Gastroesophageal sphincter (tissue), 4 donors: ENCODE data around the gene FBXW8. TPM values are rescaled to one million over a fixed set of nuclear protein-coding genes. Genes with fewer than 3 reads are reported as not detected.

Source experiments
- ATAC-seq: fragments of 150-250 bp; one replicate; pipeline ENCODE4 v1.9.1; 2016; ENCODE audit warnings: mild to moderate bottlenecking, moderate library complexity
- H3K27ac ChIP-seq, 4 donors: fragments of 200-600 bp; sonication (generic) in 3 of 4; 1 replicate in 3 of 4; 2 replicates in 1 of 4; pipeline ENCODE4 v1.5.1; 2016 to 2019
- H3K27me3 ChIP-seq: fragments of 200-600 bp; sonication (generic); one replicate; pipeline ENCODE4 v1.5.1; 2019
- H3K36me3 ChIP-seq, 2 donors: fragments of 200-600 bp; sonication (generic); one replicate each; pipeline ENCODE4 v1.5.1; 2019; ENCODE audit warnings: control low read depth in 1 of 2
- H3K4me1 ChIP-seq, 3 donors: fragments of 200-600 bp; sonication (generic); 1 replicate in 2 of 3; 2 replicates in 1 of 3; pipeline ENCODE4 v1.5.1; 2016 to 2019; ENCODE audit warnings: control low read depth in 2 of 3
- H3K4me3 ChIP-seq, 2 donors: fragments of 200-600 bp; sonication (generic); one replicate each; pipeline ENCODE4 v1.5.1; 2019; ENCODE audit warnings: mild to moderate bottlenecking in 1 of 2, moderate library complexity in 1 of 2
- H3K9me3 ChIP-seq, 3 donors: fragments of 200-600 bp; sonication (generic); one replicate each; pipeline ENCODE4 v1.5.1; 2017 to 2019; ENCODE audit warnings: control low read depth in 2 of 3
- CTCF ChIP-seq, 4 experiments: fragments of 200-600 bp in 2 of 4; fragments of 450-650 bp in 2 of 4; sonication (generic) in 1 of 4; IDR thresholded peaks; one replicate each; pipeline ENCODE4 v1.5.1; 2017 to 2019; ENCODE audit warnings: antibody characterized with exemption in 4 of 4, mild to moderate bottlenecking in 2 of 4, moderate library complexity in 2 of 4
- EP300 ChIP-seq: sonication (generic); formaldehyde crosslinking; IDR thresholded peaks from one replicate; pipeline ENCODE4 v1.6.1; 2017; ENCODE audit warnings: antibody characterized with exemption, mild to moderate bottlenecking
- POLR2A ChIP-seq, 2 donors: fragments of 450-650 bp; IDR thresholded peaks; one replicate each; pipeline ENCODE4 v1.6.1; 2017; ENCODE audit warnings: antibody characterized with exemption in 2 of 2, mild to moderate bottlenecking in 2 of 2, moderate library complexity in 1 of 2
- POLR2AphosphoS5 ChIP-seq: sonication (generic); formaldehyde crosslinking; IDR thresholded peaks from one replicate; pipeline ENCODE4 v1.6.1; 2017; ENCODE audit warnings: antibody characterized with exemption
- WGBS, 2 donors: methylation state at CpG; one replicate each; pipeline ENCODE4 v1.1.5; 2018; ENCODE audit warnings: low coverage in 1 of 2; 5-methylcytosine and 5-hydroxymethylcytosine counted together
- total RNA-seq, 4 donors: library from RNA; depleted of rRNA; stranded (reverse); fragments of >200 nt; gene quantifications; one replicate each; pipeline ENCODE4 v1.1.0, GENCODE V29; 2016

The FBXW8 gene
- total RNA-seq, 4 donors from 2014 or later = 10.1 to 17.9 (median 13.7) TPM

- ATAC-seq = no peak
- WGBS, 2 donors = 54 to 78% methylated on average over 6 to 7 of the region's 8 CpGs
- H3K27ac ChIP-seq = no peak overlapping the region
Measured at GRCh38 chr12:117068492-117068891, 157.7 kb downstream of the FBXW8 start.

DNA sequence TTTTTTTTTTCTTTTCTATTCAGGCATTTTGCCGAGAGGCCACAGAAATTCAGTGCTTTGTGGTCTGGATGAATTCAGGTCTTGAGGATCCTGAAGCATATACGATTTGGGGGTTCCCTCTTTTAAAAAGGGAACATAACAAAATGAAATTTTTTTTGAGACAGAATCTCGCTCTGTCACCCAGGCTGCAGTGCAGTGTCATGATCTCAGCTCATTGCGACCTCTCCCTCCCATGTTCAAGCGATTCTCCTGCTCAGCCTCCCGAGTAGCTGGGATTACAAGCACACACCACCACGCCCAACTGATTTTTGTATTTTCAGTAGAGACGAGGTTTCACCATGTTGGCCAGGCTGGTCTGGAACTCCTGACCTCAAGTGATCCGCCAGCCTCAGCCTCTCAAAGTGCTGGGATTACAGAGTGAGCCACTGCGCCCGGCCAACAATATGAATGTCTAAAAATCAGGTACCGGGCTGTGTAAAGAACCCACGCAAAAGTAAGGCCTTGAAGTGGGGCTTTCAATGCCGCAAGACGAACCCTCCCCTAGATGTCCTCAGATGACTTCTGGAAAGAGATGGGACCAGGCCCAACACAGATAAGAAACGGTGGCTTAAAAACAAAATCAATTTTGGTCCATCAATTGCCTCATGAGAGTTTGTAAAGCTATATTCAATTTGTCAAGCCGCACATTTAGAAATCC is 158.5 kb downstream of the FBXW8 start:
- Histone ChIP-seq H3K4me3 (no peak overlapping the region), H3K9me3 (no peaks in the 10 kb centered on the region), H3K4me1 (no peaks in the 10 kb centered on the region), H3K27me3 (no peaks in the 10 kb centered on the region), H3K27ac (no peak overlapping the region), H3K36me3 (no peaks in the 10 kb centered on the region)
- 80 to 98% methylated on average over 9 to 10 of the region's 17 CpGs for WGBS, 2 donors
- TF ChIP-seq POLR2A (IDR thresholded peaks at IDR 0.05) (no peak), POLR2AphosphoS5 (no peak), EP300 (no peak), CTCF (IDR thresholded peaks at IDR 0.05) (no peak)
- ATAC-seq = no peak

More at GRCh38 chr12:117068492-117068891, 157.7 kb downstream of the FBXW8 start:
- Histone ChIP-seq H3K36me3 (no peaks in the 10 kb centered on the region), H3K9me3 (no peaks in the 10 kb centered on the region), H3K4me3 (no peak overlapping the region), H3K27me3 (no peaks in the 10 kb centered on the region), H3K4me1 (no peaks in the 10 kb centered on the region)
- TF ChIP-seq CTCF (IDR thresholded peaks at IDR 0.05) (no peak), POLR2A (IDR thresholded peaks at IDR 0.05) (no peak), POLR2AphosphoS5 (no peak), EP300 (no peak)

GRCh38 chr12:117069926-117070900 is 159.5 kb downstream of the FBXW8 start:
- ATAC-seq = peak; percentile 53
- Histone ChIP-seq H3K9me3 (no peaks in the 10 kb centered on the region), H3K36me3 (no peaks in the 10 kb centered on the region), H3K4me3 (no peak overlapping the region), H3K4me1 (no peaks in the 10 kb centered on the region), H3K27ac (no peak overlapping the region), H3K27me3 (no peaks in the 10 kb centered on the region)
- WGBS, 2 donors = 88% methylated on average over 7 of the region's 14 CpGs; no CpG with 5 or more reads in 1 of the 2 donors
- TF ChIP-seq CTCF (IDR thresholded peaks at IDR 0.05) (no peak), POLR2A (IDR thresholded peaks at IDR 0.05) (no peak), EP300 (no peak), POLR2AphosphoS5 (no peak)

DNA sequence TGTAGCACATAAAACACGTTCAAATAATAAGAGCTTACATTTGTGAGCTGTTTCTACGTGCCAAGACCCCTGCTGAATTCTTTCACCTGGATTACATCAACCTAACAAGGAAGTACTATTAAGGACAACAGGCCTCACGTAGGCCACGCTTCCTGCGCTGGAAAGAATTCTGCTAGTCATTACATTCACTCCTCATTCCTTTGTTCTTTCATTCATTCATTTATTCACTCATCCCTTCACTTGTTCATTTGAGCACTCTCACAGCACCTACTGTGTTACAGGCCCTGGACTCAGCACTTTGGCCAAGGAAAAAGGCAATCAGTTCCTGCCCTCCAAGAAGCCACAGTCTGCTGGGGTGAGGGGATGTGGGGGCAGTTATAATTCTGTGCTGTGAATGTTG is 160.3 kb downstream of the FBXW8 start:
- Histone ChIP-seq H3K36me3 (no peaks in the 10 kb centered on the region), H3K4me1 (no peaks in the 10 kb centered on the region), H3K27ac (no peak overlapping the region), H3K4me3 (no peak overlapping the region), H3K27me3 (no peaks in the 10 kb centered on the region), H3K9me3 (no peaks in the 10 kb centered on the region)
- 69 to 85% methylated on average over 5 of the region's 5 CpGs for WGBS, 2 donors
- no peak for ATAC-seq
- no peak for TF ChIP-seq EP300

DNA sequence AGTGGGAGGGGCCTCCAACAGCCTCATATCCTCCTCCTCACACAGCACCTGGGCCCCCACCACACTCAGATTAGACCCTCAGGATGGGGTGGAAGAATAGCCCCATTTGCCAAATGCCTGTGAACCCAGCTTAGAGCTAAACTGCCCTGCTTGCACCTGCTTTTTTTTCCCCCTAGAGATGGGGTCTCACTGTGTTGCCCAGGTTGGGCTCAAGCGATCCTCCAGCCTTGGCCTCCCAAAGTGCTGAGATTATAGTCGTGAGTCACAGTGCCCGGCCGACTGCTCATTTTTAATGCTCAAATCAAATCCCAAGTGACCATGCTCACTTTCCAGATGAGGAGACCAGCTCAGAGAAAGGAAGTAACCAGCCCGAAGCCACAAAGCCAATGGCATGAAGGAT is 161.4 kb downstream of the FBXW8 start:
- Histone ChIP-seq H3K27me3 (peaks cover 9% of the 10 kb centered on the region), H3K27ac (no peak overlapping the region), H3K9me3 (no peaks in the 10 kb centered on the region), H3K36me3 (no peaks in the 10 kb centered on the region), H3K4me3 (no peak overlapping the region), H3K4me1 (no peaks in the 10 kb centered on the region)
- WGBS, 2 donors = 75 to 100% methylated on average over 4 to 5 of the region's 5 CpGs
- TF ChIP-seq CTCF (IDR thresholded peaks at IDR 0.05) = no peak
- TF ChIP-seq EP300 = no peak
- no peak for TF ChIP-seq POLR2A (IDR thresholded peaks at IDR 0.05)
- no peak for TF ChIP-seq POLR2AphosphoS5
- ATAC-seq = no peak
